GM23338 (cell line): ENCODE results near the gene SCML1.

Source experiments
- CREB1 ChIP-seq: fragments of 250-450 bp; sonication (Bioruptor Pico); IDR thresholded peaks from 2 replicates; pipeline ENCODE4 v1.5.0; 2020; ENCODE audit warnings: low read depth, mild to moderate bottlenecking, moderate library complexity
- CTCF ChIP-seq, 2 experiments: fragments of 200-600 bp in 1 of 2; sonication (generic) in 1 of 2; conservative IDR thresholded peaks; 2 replicates each; pipeline versions ENCODE4 v1.5.1 to v1.6.1; 2016 to 2017; ENCODE audit warnings: antibody characterized with exemption in 2 of 2, low read depth in 2 of 2, mild to moderate bottlenecking in 2 of 2, moderate library complexity in 1 of 2
- ETS1 ChIP-seq: IDR thresholded peaks from 2 replicates; pipeline ENCODE4 v1.6.1; 2016; ENCODE audit warnings: antibody characterized with exemption
- EZH2 ChIP-seq: fragments of 200-600 bp; sonication (generic); IDR thresholded peaks from one replicate; pipeline ENCODE4 v1.8.0; 2017; ENCODE audit warnings: antibody characterized with exemption, mild to moderate bottlenecking, low read depth; ENCODE audit not compliant: unreplicated experiment
- EZH2phosphoT487 ChIP-seq: fragments of 200-600 bp; sonication (generic); IDR thresholded peaks from one replicate; pipeline ENCODE4 v1.8.1; 2018; ENCODE audit warnings: antibody characterized with exemption; ENCODE audit not compliant: unreplicated experiment
- JUNB ChIP-seq: IDR thresholded peaks from one replicate; pipeline ENCODE4 v1.6.1; 2016; ENCODE audit warnings: antibody characterized with exemption; ENCODE audit not compliant: unreplicated experiment
- POLR2AphosphoS5 ChIP-seq: IDR thresholded peaks from 2 replicates; pipeline ENCODE4 v1.6.1; 2016; ENCODE audit warnings: antibody characterized with exemption, low read depth
- REST ChIP-seq: IDR thresholded peaks from one replicate; pipeline ENCODE4 v1.6.1; 2018; ENCODE audit warnings: antibody characterized with exemption; ENCODE audit not compliant: unreplicated experiment

- TF ChIP-seq EZH2phosphoT487 (no peak), ETS1 (no peak), EZH2 (no peak), POLR2AphosphoS5 (no peak), CTCF (conservative IDR thresholded peaks at IDR 0.05; ENCODE audit: low read depth in 2 of 2) (no peak), CREB1 (CRISPR knock-in tag) (no peak), JUNB (no peak), REST (no peak)
Observed at GRCh38 chrX:17687648-17688047, 49.6 kb upstream of the SCML1 start.
